Astrocyte (in vitro differentiated cells and primary cell): ENCODE results near the gene GAB2. TPM values are rescaled to one million over a fixed set of nuclear protein-coding genes. Genes with fewer than 3 reads are reported as not detected.

Source experiments
- DNase-seq: peaks from one replicate; pipeline ENCODE4 v3.0.0-alpha.2; 2010; ENCODE audit warnings: low read depth
- FAIRE-seq: peaks from 2 replicates; lab custom pipeline; 2011; peaks lifted over from hg19 to GRCh38; lab: Jason Lieb, UNC
- H2AFZ ChIP-seq: 2 replicates; pipeline ENCODE4 v1.6.0; 2012; ENCODE audit warnings: low read depth, low read length, inconsistent platforms
- H3K27ac ChIP-seq: 2 replicates; pipeline ENCODE4 v1.5.1; 2011; ENCODE audit warnings: low read depth, low read length, inconsistent platforms
- H3K27me3 ChIP-seq: 2 replicates; pipeline ENCODE4 v1.6.0; 2011; ENCODE audit warnings: low read length, inconsistent platforms; ENCODE audit not compliant: insufficient read depth
- H3K36me3 ChIP-seq: 2 replicates; pipeline ENCODE4 v1.5.1; 2011; ENCODE audit warnings: low read length, inconsistent platforms; ENCODE audit not compliant: insufficient read depth
- H3K4me1 ChIP-seq: 2 replicates; pipeline ENCODE4 v1.5.1; 2011; ENCODE audit warnings: low read length, inconsistent platforms; ENCODE audit not compliant: insufficient read depth
- H3K4me2 ChIP-seq: 2 replicates; pipeline ENCODE4 v1.6.0; 2012; ENCODE audit warnings: low read length, inconsistent platforms
- H3K4me3 ChIP-seq: 2 replicates; pipeline ENCODE4 v1.5.1; 2011; ENCODE audit warnings: low read depth, mild to moderate bottlenecking, low read length, inconsistent platforms; ENCODE audit not compliant: insufficient read depth
- H3K79me2 ChIP-seq: 2 replicates; pipeline ENCODE4 v1.6.0; 2012; ENCODE audit warnings: mild to moderate bottlenecking, low read length, inconsistent platforms; ENCODE audit not compliant: insufficient read depth
- H3K9ac ChIP-seq: 2 replicates; pipeline ENCODE4 v1.6.0; 2012; ENCODE audit warnings: mild to moderate bottlenecking, low read length, inconsistent platforms
- H3K9me3 ChIP-seq: 2 replicates; pipeline ENCODE4 v1.5.1; 2012; ENCODE audit warnings: low read depth, mild to moderate bottlenecking, low read length, inconsistent platforms; ENCODE audit not compliant: insufficient read depth
- H4K20me1 ChIP-seq: 2 replicates; pipeline ENCODE4 v1.6.0; 2012; ENCODE audit warnings: low read length, inconsistent platforms; ENCODE audit not compliant: insufficient read depth
- H3K27ac Mint-ChIP-seq: one replicate; pipeline ENCODE4 v1.8.0; 2021; ENCODE audit warnings: mild to moderate bottlenecking, mixed read lengths; ENCODE audit not compliant: unreplicated experiment
- H3K27me3 Mint-ChIP-seq: one replicate; pipeline ENCODE4 v1.8.0; 2021; ENCODE audit warnings: low read depth, mixed read lengths; ENCODE audit not compliant: unreplicated experiment
- H3K36me3 Mint-ChIP-seq: one replicate; pipeline ENCODE4 v1.8.0; 2021; ENCODE audit warnings: low read depth, mixed read lengths; ENCODE audit not compliant: unreplicated experiment
- H3K4me1 Mint-ChIP-seq: one replicate; pipeline ENCODE4 v1.8.0; 2021; ENCODE audit warnings: low read depth, mixed read lengths; ENCODE audit not compliant: unreplicated experiment
- H3K4me3 Mint-ChIP-seq: one replicate; pipeline ENCODE4 v1.8.0; 2021; ENCODE audit warnings: mild to moderate bottlenecking, moderate library complexity, mixed read lengths; ENCODE audit not compliant: unreplicated experiment
- H3K9me3 Mint-ChIP-seq: one replicate; pipeline ENCODE4 v1.8.0; 2021; ENCODE audit warnings: mild to moderate bottlenecking, mixed read lengths; ENCODE audit not compliant: unreplicated experiment
- CTCF ChIP-seq: IDR thresholded peaks from 2 replicates; pipeline ENCODE4 v1.5.1; 2011; ENCODE audit warnings: low read depth, mild to moderate bottlenecking, inconsistent platforms, low read length, moderate library complexity; ENCODE audit not compliant: insufficient read depth
- EZH2 ChIP-seq: IDR thresholded peaks from 2 replicates; pipeline ENCODE4 v1.6.1; 2012; ENCODE audit warnings: mild to moderate bottlenecking, low read length, inconsistent platforms; ENCODE audit not compliant: insufficient read depth
- total RNA-seq: library from RNA; stranded (reverse); gene quantifications from 2 replicates; pipeline ENCODE4 v1.2.1, GENCODE V29; 2021

GAB2 gene
- total RNA-seq, 1 donor from 2014 or later: 18.2 TPM

- H3K27ac ChIP-seq: no peak overlapping the region
- Mint-ChIP-seq H3K4me3 (no peak overlapping the region), H3K36me3 (no peaks in the 10 kb centered on the region), H3K9me3 (no peaks in the 10 kb centered on the region), H3K4me1 (peaks cover 16% of the 10 kb centered on the region), H3K27ac (no peak overlapping the region), H3K27me3 (no peaks in the 10 kb centered on the region)
- DNase-seq (no peak), FAIRE-seq (no peak)
- TF ChIP-seq CTCF (no peak), EZH2 (no peak)
- H3K36me3 ChIP-seq: no peaks in the 10 kb centered on the region
- no peak overlapping the region for H3K9ac ChIP-seq
- no peaks in the 10 kb centered on the region for H3K9me3 ChIP-seq
- H3K79me2 ChIP-seq: no peaks in the 10 kb centered on the region
- H3K4me2 ChIP-seq: no peak overlapping the region
- peaks cover 10% of the 10 kb centered on the region for H3K4me1 ChIP-seq
- H2AFZ ChIP-seq: no peak overlapping the region
- H3K27me3 ChIP-seq: no peaks in the 10 kb centered on the region
- H3K4me3 ChIP-seq: no peak overlapping the region
- no peaks in the 10 kb centered on the region for H4K20me1 ChIP-seq
Measured at GRCh38 chr11:78351979-78352841, 65.4 kb downstream of the GAB2 start.

DNA sequence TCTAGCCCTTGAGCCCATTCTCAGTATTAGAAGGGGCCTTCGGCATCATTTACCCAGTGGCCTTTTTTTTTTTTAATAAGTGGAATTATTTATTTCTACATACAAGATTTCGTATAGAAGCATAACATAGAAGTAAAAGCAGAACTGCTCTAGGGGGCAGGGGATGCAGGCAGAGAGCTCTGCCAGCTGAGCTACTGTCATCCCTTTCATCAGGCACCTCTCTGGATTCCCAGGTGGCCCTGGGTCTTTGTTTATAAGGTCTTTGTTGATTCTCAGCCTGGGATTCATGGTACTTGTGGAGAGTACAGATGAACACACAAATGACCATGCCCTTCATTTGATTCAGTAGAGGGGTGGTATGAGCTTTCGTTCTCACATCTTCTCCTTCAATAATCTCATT lies 66.4 kb downstream of the GAB2 start:
- H3K4me1 ChIP-seq: peaks cover 10% of the 10 kb centered on the region
- no peaks in the 10 kb centered on the region for H3K36me3 Mint-ChIP-seq
- no peak overlapping the region for H3K4me3 Mint-ChIP-seq
- H4K20me1 ChIP-seq: no peaks in the 10 kb centered on the region
- no peak overlapping the region for H3K9ac ChIP-seq
- peak overlapping the region; percentile 69 for H3K4me2 ChIP-seq
- H3K4me1 Mint-ChIP-seq: peaks cover 16% of the 10 kb centered on the region
- H2AFZ ChIP-seq: peak overlapping the region; percentile 58
- no peak overlapping the region for H3K27ac ChIP-seq
- H3K9me3 Mint-ChIP-seq: no peaks in the 10 kb centered on the region
- no peak overlapping the region for H3K4me3 ChIP-seq
- no peaks in the 10 kb centered on the region for H3K79me2 ChIP-seq
- H3K36me3 ChIP-seq: no peaks in the 10 kb centered on the region
- TF ChIP-seq EZH2: no peak
- TF ChIP-seq CTCF: no peak
- no peaks in the 10 kb centered on the region for H3K27me3 ChIP-seq
- FAIRE-seq (no peak), DNase-seq (no peak)
- H3K27me3 Mint-ChIP-seq: no peaks in the 10 kb centered on the region
- H3K9me3 ChIP-seq: no peaks in the 10 kb centered on the region
- no peak overlapping the region for H3K27ac Mint-ChIP-seq

DNA sequence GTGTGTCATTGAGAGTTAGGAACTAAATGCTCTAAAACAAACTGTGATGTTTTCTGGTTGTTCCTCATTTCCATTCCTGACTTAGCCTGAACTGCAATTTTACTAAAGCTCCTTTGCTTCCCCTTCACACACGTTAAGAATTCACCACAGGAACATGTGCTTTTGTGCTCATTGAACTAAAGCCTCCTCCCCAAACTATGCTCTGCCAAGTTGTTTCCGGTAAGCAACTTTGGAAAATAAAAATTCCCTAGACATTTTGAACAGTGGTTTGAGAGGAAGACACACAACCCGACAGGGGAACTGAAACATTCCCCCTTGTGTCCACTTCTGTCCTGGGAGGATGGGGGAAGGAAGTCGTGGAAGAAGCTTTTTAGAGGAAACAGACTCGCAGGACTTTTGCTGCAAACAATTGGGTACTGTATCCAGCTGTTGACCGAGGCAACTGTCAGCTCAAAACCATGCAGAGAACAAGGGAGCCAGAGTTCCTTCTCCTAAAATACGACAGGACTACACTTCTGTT lies 66.9 kb downstream of the GAB2 start:
- H3K9me3 Mint-ChIP-seq: no peaks in the 10 kb centered on the region
- H3K79me2 ChIP-seq: no peaks in the 10 kb centered on the region
- no peaks in the 10 kb centered on the region for H3K27me3 ChIP-seq
- H3K27me3 Mint-ChIP-seq: no peaks in the 10 kb centered on the region
- H2AFZ ChIP-seq: peak overlapping the region; percentile 58
- H3K9me3 ChIP-seq: no peaks in the 10 kb centered on the region
- H3K36me3 ChIP-seq: no peaks in the 10 kb centered on the region
- peak overlapping the region; percentile 45 for H3K4me3 Mint-ChIP-seq
- H3K36me3 Mint-ChIP-seq: no peaks in the 10 kb centered on the region
- H3K27ac Mint-ChIP-seq: peak overlapping the region; percentile 79
- H3K4me2 ChIP-seq: peak overlapping the region; percentile 69
- FAIRE-seq (peak; percentile 41), DNase-seq (peak; percentile 58)
- H3K9ac ChIP-seq: peak overlapping the region; percentile 35
- H3K4me1 Mint-ChIP-seq: peaks cover 16% of the 10 kb centered on the region
- H4K20me1 ChIP-seq: no peaks in the 10 kb centered on the region
- H3K27ac ChIP-seq: no peak overlapping the region
- H3K4me1 ChIP-seq: peaks cover 10% of the 10 kb centered on the region
- TF ChIP-seq EZH2 (no peak), CTCF (no peak)
- H3K4me3 ChIP-seq: no peak overlapping the region
